Transverse colon (tissue), 4 donors: Measurements from ENCODE around the gene IFRD2.

Source experiments
- CTCF ChIP-seq, 5 experiments: fragments of 200-600 bp in 3 of 5; fragments of 450-650 bp in 2 of 5; sonication (generic) in 3 of 5; IDR thresholded peaks; 1 replicate in 2 of 5; 2 replicates in 3 of 5; pipeline ENCODE4 v1.5.1; 2016 to 2017; ENCODE audit warnings: antibody characterized with exemption in 5 of 5, inconsistent platforms in 3 of 5, mild to moderate bottlenecking in 2 of 5, moderate library complexity in 1 of 5
- POLR2AphosphoS5 ChIP-seq, 3 donors: sonication (generic); formaldehyde crosslinking; IDR thresholded peaks; one replicate each; pipeline ENCODE4 v1.6.1; 2016; ENCODE audit warnings: antibody characterized with exemption in 3 of 3

- no peak for TF ChIP-seq CTCF (IDR thresholded peaks at IDR 0.05)
- TF ChIP-seq POLR2AphosphoS5 (IDR thresholded peaks at IDR 0.05), result no peak
Measured at GRCh38 chr3:50331364-50331907, 39.2 kb upstream of the IFRD2 start.
